ENCODE data around the gene AURKB.

- TF ChIP-seq ZNF580 (CRISPR knock-in tag; IDR thresholded peaks at IDR 0.05; ENCODE audit: borderline replicate concordance, low read depth), result no peak
- TF ChIP-seq POLR2AphosphoS5 (IDR thresholded peaks at IDR 0.05; ENCODE audit: low read depth, low read length), result no peak
- TF ChIP-seq ZHX2 (IDR thresholded peaks at IDR 0.05; ENCODE audit: low read depth), result no peak
- TF ChIP-seq ZHX2 (CRISPR knock-in tag; IDR thresholded peaks at IDR 0.05; ENCODE audit: borderline replicate concordance), result no peak
- TF ChIP-seq KDM4B (CRISPR knock-in tag; IDR thresholded peaks at IDR 0.05), result no peak
- no peak for TF ChIP-seq HOMEZ (CRISPR knock-in tag; IDR thresholded peaks at IDR 0.05; ENCODE audit: low read depth)
- no peak for TF ChIP-seq CTCF (CRISPR knock-in tag; IDR thresholded peaks at IDR 0.05)
- TF ChIP-seq MTA1 (CRISPR knock-in tag; IDR thresholded peaks at IDR 0.05; ENCODE audit: borderline replicate concordance), result no peak
- TF ChIP-seq ATF3 (CRISPR knock-in tag; IDR thresholded peaks at IDR 0.05), result no peak
- no peak for TF ChIP-seq MAX (IDR thresholded peaks at IDR 0.05)
- TF ChIP-seq GTF2F1 (IDR thresholded peaks at IDR 0.05; ENCODE audit: low read length), result no peak
- no peak; a peak in 2 of 4 replicates for TF ChIP-seq HMGXB4 (CRISPR knock-in tag; IDR thresholded peaks at IDR 0.05; ENCODE audit: borderline replicate concordance in 1 of 2, low read depth in 1 of 2)
- no peak for TF ChIP-seq POLR2A (IDR thresholded peaks at IDR 0.05; ENCODE audit: insufficient read depth in 1 of 2, low read depth in 2 of 2, low read length in 2 of 2)
Observed at GRCh38 chr17:8175795-8176196, 34.6 kb downstream of the AURKB start.

Data from HepG2 (cell line).